ENCODE results near the gene PCCA.
A peak's percentile ranks its signal among the peaks of the same experiment; 100 is the strongest.
"Not testable (repeated sequence)": the region's sequence is repeated elsewhere in the genome, so short reads cannot be mapped to it uniquely, and the experiment has no call there.

PCCA gene

GRCh38 chr13:100088644-100089464, at the start of gene PCCA:
PCCA (plus strand) TSS chr13:100089093; CDS start chr13:100089121, 28 bp downstream.
- peak; percentile 77 for DNase-seq (ENCODE audit: low read depth)

- no peak for DNase-seq (ENCODE audit: low read depth)
Observed at GRCh38 chr13:100039740-100040139, 49.2 kb upstream of the PCCA start.

- no peak for DNase-seq (ENCODE audit: low read depth)
Observed at GRCh38 chr13:100040196-100040595, 48.7 kb upstream of the PCCA start.

GRCh38 chr13:100044936-100045335, 44.0 kb upstream of the PCCA start:
- no peak for DNase-seq (ENCODE audit: low read depth)

- no peak for DNase-seq (ENCODE audit: low read depth)
Observed at GRCh38 chr13:100045355-100045754, 43.5 kb upstream of the PCCA start.

GRCh38 chr13:100051070-100051469, 37.8 kb upstream of the PCCA start:
- DNase-seq (ENCODE audit: low read depth): no peak

- no peak for DNase-seq (ENCODE audit: low read depth)
Observed at GRCh38 chr13:100059827-100060226, 29.1 kb upstream of the PCCA start.

- DNase-seq (ENCODE audit: low read depth): no peak
Observed at GRCh38 chr13:100063333-100063732, 25.6 kb upstream of the PCCA start.

- no peak for DNase-seq (ENCODE audit: low read depth)
Observed at GRCh38 chr13:100063906-100064305, 25.0 kb upstream of the PCCA start.

- no peak for DNase-seq (ENCODE audit: low read depth)
Observed at GRCh38 chr13:100068133-100068931, 20.6 kb upstream of the PCCA start.

GRCh38 chr13:100069278-100069677, 19.6 kb upstream of the PCCA start:
- no peak for DNase-seq (ENCODE audit: low read depth)

GRCh38 chr13:100075700-100076587, 12.9 kb upstream of the PCCA start:
- no peak for DNase-seq (ENCODE audit: low read depth)

GRCh38 chr13:100079003-100079402, 9.9 kb upstream of the PCCA start:
- DNase-seq (ENCODE audit: low read depth): not testable (repeated sequence)

- DNase-seq (ENCODE audit: low read depth): not testable (repeated sequence)
Observed at GRCh38 chr13:100083401-100083800, 5.5 kb upstream of the PCCA start.

- DNase-seq (ENCODE audit: low read depth): no peak
Observed at GRCh38 chr13:100088273-100088643, 635 bp upstream of the PCCA start.

GRCh38 chr13:100089465-100090032, 656 bp downstream of the PCCA start:
- no peak for DNase-seq (ENCODE audit: low read depth)

GRCh38 chr13:100090861-100091260, 2.0 kb downstream of the PCCA start:
- DNase-seq (ENCODE audit: low read depth): no peak

GRCh38 chr13:100091391-100091790, 2.5 kb downstream of the PCCA start:
- DNase-seq (ENCODE audit: low read depth): no peak

GRCh38 chr13:100092273-100092672, 3.4 kb downstream of the PCCA start:
- DNase-seq (ENCODE audit: low read depth): not testable (repeated sequence)

GRCh38 chr13:100095498-100095897, 6.6 kb downstream of the PCCA start:
- DNase-seq (ENCODE audit: low read depth): no peak

GRCh38 chr13:100096526-100096925, 7.6 kb downstream of the PCCA start:
- no peak for DNase-seq (ENCODE audit: low read depth)

GRCh38 chr13:100097821-100098220, 8.9 kb downstream of the PCCA start:
- no peak for DNase-seq (ENCODE audit: low read depth)
